HEK293T (cell line): ENCODE results near the gene PFKFB2.

Source experiments
- BHLHE40 ChIP-seq: fragments of 450-650 bp; IDR thresholded peaks from 2 replicates; pipeline ENCODE4 v1.6.1; 2016; ENCODE audit warnings: mild to moderate bottlenecking, moderate library complexity, borderline replicate concordance
- CTBP1 ChIP-seq: fragments of 450-650 bp; IDR thresholded peaks from 2 replicates; pipeline ENCODE4 v1.6.1; 2016; ENCODE audit warnings: borderline replicate concordance
- ELF4 ChIP-seq: fragments of 450-650 bp; IDR thresholded peaks from 2 replicates; pipeline ENCODE4 v1.6.1; 2017; ENCODE audit warnings: antibody characterized with exemption
- FOXA1 ChIP-seq: fragments of 450-650 bp; IDR thresholded peaks from 2 replicates; pipeline ENCODE4 v1.6.1; 2016; ENCODE audit warnings: mild to moderate bottlenecking
- FOXM1 ChIP-seq: fragments of 450-650 bp; IDR thresholded peaks from 2 replicates; pipeline ENCODE4 v1.6.1; 2017; ENCODE audit warnings: mild to moderate bottlenecking, borderline replicate concordance
- HDGF ChIP-seq: fragments of 450-650 bp; IDR thresholded peaks from 2 replicates; pipeline ENCODE4 v1.6.1; 2017; ENCODE audit warnings: antibody characterized with exemption, borderline replicate concordance
- NFRKB ChIP-seq: fragments of 450-650 bp; IDR thresholded peaks from 2 replicates; pipeline ENCODE4 v1.6.1; 2016; ENCODE audit warnings: mild to moderate bottlenecking, moderate library complexity
- SP1 ChIP-seq: fragments of 450-650 bp; IDR thresholded peaks from 2 replicates; pipeline ENCODE4 v1.6.1; 2017
- SUZ12 ChIP-seq: fragments of 450-650 bp; IDR thresholded peaks from 2 replicates; pipeline ENCODE4 v1.6.1; 2016; ENCODE audit warnings: mild to moderate bottlenecking
- TARDBP ChIP-seq: fragments of 450-650 bp; IDR thresholded peaks from 2 replicates; pipeline ENCODE4 v1.6.1; 2016

DNA sequence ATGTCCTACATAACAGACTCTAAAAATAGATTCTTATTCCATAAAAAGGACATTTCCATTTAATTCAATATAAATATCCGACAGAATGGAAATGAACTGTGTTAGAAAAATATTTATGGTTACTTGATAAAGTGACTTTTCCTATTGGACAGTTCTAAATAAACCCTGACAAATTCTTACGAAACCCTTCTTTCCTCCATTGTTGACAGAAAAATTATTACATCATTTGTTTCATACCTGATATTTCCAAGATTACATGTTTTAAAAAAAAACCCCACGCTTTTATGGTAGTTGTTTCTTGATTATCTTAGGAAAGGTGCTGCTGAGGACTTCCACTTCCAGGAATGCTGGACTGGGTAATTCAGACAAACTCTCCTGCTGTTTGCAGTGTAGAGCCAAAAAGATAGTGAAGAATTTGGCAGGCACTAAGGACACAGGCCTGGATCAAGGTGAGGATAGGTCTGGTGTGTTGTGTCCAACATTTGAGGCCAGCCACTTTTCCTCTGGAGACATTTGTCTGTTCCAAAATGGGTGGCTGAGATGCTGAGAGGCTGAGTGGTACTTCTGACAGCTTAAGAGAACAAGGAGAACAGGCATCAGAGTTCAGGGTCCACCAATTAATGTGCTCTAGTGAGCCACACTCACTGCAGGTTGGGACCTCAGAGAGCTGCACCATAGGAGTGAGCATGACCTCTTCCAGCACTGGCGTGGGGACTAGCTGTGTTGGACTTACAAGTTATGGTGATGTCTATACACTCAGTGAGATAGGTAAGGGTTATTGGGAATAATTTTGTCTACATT is 13.5 kb upstream of the PFKFB2 start:
- no peak for TF ChIP-seq NFRKB
- no peak for TF ChIP-seq ELF4
- TF ChIP-seq SP1 = no peak
- TF ChIP-seq FOXA1 = no peak
- TF ChIP-seq FOXM1 = no peak
- TF ChIP-seq CTBP1 = no peak
- TF ChIP-seq SUZ12 = no peak
- no peak for TF ChIP-seq HDGF
- no peak for TF ChIP-seq BHLHE40
- no peak for TF ChIP-seq TARDBP
